ENCODE data around the gene SIX2.

DNA sequence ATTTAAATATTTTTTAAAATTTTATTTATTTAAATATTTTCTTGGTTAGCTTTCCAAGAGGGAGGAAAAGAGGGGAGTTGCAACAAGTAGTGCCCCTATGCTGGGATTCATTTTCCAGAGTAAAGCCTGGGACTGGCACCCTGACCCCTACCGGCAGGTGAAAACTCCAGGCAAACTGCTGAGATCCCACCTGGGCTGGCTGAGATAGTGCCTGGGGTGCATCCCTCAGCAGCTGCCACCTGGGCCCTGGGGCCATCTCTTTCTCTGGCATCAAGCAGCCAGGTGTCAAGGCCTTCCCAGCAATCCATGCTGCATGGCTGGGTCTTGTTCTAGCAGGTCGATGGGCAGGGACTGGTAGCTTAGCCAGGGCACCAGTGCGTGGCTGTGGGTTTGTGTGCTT is 6.6 kb downstream of the SIX2 start:
- TF ChIP-seq, protein P1, sequence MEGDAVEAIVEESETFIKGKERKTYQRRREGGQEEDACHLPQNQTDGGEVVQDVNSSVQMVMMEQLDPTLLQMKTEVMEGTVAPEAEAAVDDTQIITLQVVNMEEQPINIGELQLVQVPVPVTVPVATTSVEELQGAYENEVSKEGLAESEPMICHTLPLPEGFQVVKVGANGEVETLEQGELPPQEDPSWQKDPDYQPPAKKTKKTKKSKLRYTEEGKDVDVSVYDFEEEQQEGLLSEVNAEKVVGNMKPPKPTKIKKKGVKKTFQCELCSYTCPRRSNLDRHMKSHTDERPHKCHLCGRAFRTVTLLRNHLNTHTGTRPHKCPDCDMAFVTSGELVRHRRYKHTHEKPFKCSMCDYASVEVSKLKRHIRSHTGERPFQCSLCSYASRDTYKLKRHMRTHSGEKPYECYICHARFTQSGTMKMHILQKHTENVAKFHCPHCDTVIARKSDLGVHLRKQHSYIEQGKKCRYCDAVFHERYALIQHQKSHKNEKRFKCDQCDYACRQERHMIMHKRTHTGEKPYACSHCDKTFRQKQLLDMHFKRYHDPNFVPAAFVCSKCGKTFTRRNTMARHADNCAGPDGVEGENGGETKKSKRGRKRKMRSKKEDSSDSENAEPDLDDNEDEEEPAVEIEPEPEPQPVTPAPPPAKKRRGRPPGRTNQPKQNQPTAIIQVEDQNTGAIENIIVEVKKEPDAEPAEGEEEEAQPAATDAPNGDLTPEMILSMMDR (conservative IDR thresholded peaks at IDR 0.05 in 1 of 2, IDR thresholded peaks at IDR 0.05 in 1 of 2; ENCODE audit: low read depth in 1 of 2, low read length in 2 of 2), result no peak
- TF ChIP-seq EZH2 (IDR thresholded peaks at IDR 0.05; ENCODE audit: low read length, missing control alignments), result peak; percentile 3
